HEK293 (cell line): ENCODE data around the gene MRO.

Experiments
- BCL11B ChIP-seq: fragments of 450-650 bp; formaldehyde crosslinking; IDR thresholded peaks from 2 replicates; pipeline ENCODE4 v1.5.1; 2016; ENCODE audit warnings: low read depth, missing biosample characterization, missing genetic modification characterization
- GFI1B ChIP-seq: fragments of 450-650 bp; formaldehyde crosslinking; IDR thresholded peaks from 2 replicates; pipeline ENCODE4 v1.5.1; 2016; ENCODE audit warnings: missing biosample characterization, missing genetic modification characterization
- GLI2 ChIP-seq: fragments of 450-650 bp; formaldehyde crosslinking; IDR thresholded peaks from 2 replicates; pipeline ENCODE4; 2017; ENCODE audit warnings: missing biosample characterization, missing genetic modification characterization, low read depth, borderline replicate concordance
- GLIS1 ChIP-seq: fragments of 450-650 bp; formaldehyde crosslinking; IDR thresholded peaks from 2 replicates; pipeline ENCODE4 v1.5.1; 2016; ENCODE audit warnings: missing biosample characterization, missing genetic modification characterization
- HIC1 ChIP-seq: fragments of 450-650 bp; formaldehyde crosslinking; IDR thresholded peaks from 2 replicates; pipeline ENCODE4 v1.5.1; 2016; ENCODE audit warnings: missing biosample characterization, missing genetic modification characterization
- SCRT2 ChIP-seq: fragments of 450-650 bp; formaldehyde crosslinking; IDR thresholded peaks from 2 replicates; pipeline ENCODE4 v1.5.1; 2016; ENCODE audit warnings: missing biosample characterization, missing genetic modification characterization
- SP2 ChIP-seq: fragments of 450-650 bp; formaldehyde crosslinking; IDR thresholded peaks from 2 replicates; pipeline ENCODE4 v1.5.1; 2016; ENCODE audit warnings: missing biosample characterization, missing genetic modification characterization
- TRIM28 ChIP-seq: IDR thresholded peaks from 2 replicates; pipeline ENCODE4 v1.6.1; 2011; ENCODE audit warnings: low read length, control low read depth, borderline replicate concordance
- YY2 ChIP-seq: fragments of 450-650 bp; formaldehyde crosslinking; IDR thresholded peaks from 2 replicates; pipeline ENCODE4 v1.5.1; 2016; ENCODE audit warnings: missing biosample characterization, missing genetic modification characterization
- ZFP37 ChIP-seq: fragments of 450-650 bp; formaldehyde crosslinking; IDR thresholded peaks from 2 replicates; pipeline ENCODE4 v1.5.1; 2016; ENCODE audit warnings: missing biosample characterization, missing genetic modification characterization
- ZNF16 ChIP-seq: fragments of 450-650 bp; formaldehyde crosslinking; IDR thresholded peaks from 2 replicates; pipeline ENCODE4 v1.5.1; 2016; ENCODE audit warnings: low read depth, missing biosample characterization, missing genetic modification characterization
- ZNF248 ChIP-seq: fragments of 450-650 bp; formaldehyde crosslinking; IDR thresholded peaks from 2 replicates; pipeline ENCODE4 v1.5.1; 2017; ENCODE audit warnings: missing biosample characterization, missing genetic modification characterization
- ZNF324 ChIP-seq: fragments of 450-650 bp; formaldehyde crosslinking; IDR thresholded peaks from 2 replicates; pipeline ENCODE4 v1.5.1; 2016; ENCODE audit warnings: missing biosample characterization, missing genetic modification characterization
- ZNF404 ChIP-seq: fragments of 450-650 bp; formaldehyde crosslinking; IDR thresholded peaks from 2 replicates; pipeline ENCODE4 v1.5.1; 2017; ENCODE audit warnings: missing biosample characterization, missing genetic modification characterization
- ZNF433 ChIP-seq: fragments of 450-650 bp; formaldehyde crosslinking; IDR thresholded peaks from 2 replicates; pipeline ENCODE4 v1.5.1; 2016; ENCODE audit warnings: missing biosample characterization, missing genetic modification characterization, low read depth
- ZNF561 ChIP-seq: fragments of 450-650 bp; IDR thresholded peaks from 2 replicates; pipeline ENCODE4 v1.5.1; 2018; ENCODE audit warnings: missing biosample characterization, missing genetic modification characterization, borderline replicate concordance
- ZNF585B ChIP-seq: fragments of 450-650 bp; formaldehyde crosslinking; IDR thresholded peaks from 2 replicates; pipeline ENCODE4 v1.5.1; 2016; ENCODE audit warnings: missing biosample characterization, missing genetic modification characterization
- ZNF654 ChIP-seq: fragments of 450-650 bp; formaldehyde crosslinking; IDR thresholded peaks from 2 replicates; pipeline ENCODE4 v1.5.1; 2016; ENCODE audit warnings: low read depth, missing biosample characterization, missing genetic modification characterization
- ZNF701 ChIP-seq: fragments of 450-650 bp; formaldehyde crosslinking; IDR thresholded peaks from 2 replicates; pipeline ENCODE4 v1.5.1; 2016; ENCODE audit warnings: missing biosample characterization, missing genetic modification characterization
- ZNF747 ChIP-seq: fragments of 450-650 bp; formaldehyde crosslinking; IDR thresholded peaks from 2 replicates; pipeline ENCODE4 v1.5.1; 2016; ENCODE audit warnings: missing biosample characterization, missing genetic modification characterization
- ZNF76 ChIP-seq: fragments of 450-650 bp; formaldehyde crosslinking; IDR thresholded peaks from 2 replicates; pipeline ENCODE4; 2016; ENCODE audit warnings: low read depth, missing biosample characterization, missing genetic modification characterization, borderline replicate concordance
- ZNF785 ChIP-seq: fragments of 450-650 bp; formaldehyde crosslinking; IDR thresholded peaks from 2 replicates; pipeline ENCODE4 v1.5.1; 2016; ENCODE audit warnings: missing biosample characterization, missing genetic modification characterization
- ZNF791 ChIP-seq: fragments of 450-650 bp; formaldehyde crosslinking; IDR thresholded peaks from 2 replicates; pipeline ENCODE4 v1.5.1; 2016; ENCODE audit warnings: missing biosample characterization, missing genetic modification characterization
- ZNF843 ChIP-seq: fragments of 450-650 bp; formaldehyde crosslinking; IDR thresholded peaks from 2 replicates; pipeline ENCODE4 v1.5.1; 2016; ENCODE audit warnings: missing biosample characterization, missing genetic modification characterization
- TF ChIP-seq, protein P1 (sequence below): fragments of 450-650 bp; formaldehyde crosslinking; IDR thresholded peaks from 2 replicates; pipeline ENCODE4; 2016; ENCODE audit warnings: missing biosample characterization, missing genetic modification characterization
- TF ChIP-seq, protein P2 (sequence below): fragments of 450-650 bp; IDR thresholded peaks from 2 replicates; pipeline ENCODE4 v1.5.1; 2018; ENCODE audit warnings: missing biosample characterization, missing genetic modification characterization
- TF ChIP-seq, protein P3 (sequence below): fragments of 450-650 bp; formaldehyde crosslinking; conservative IDR thresholded peaks from 2 replicates; pipeline ENCODE4 v1.5.1; 2016; ENCODE audit warnings: low read depth, missing biosample characterization, missing genetic modification characterization
- TF ChIP-seq, protein P4 (sequence below): fragments of 450-650 bp; formaldehyde crosslinking; IDR thresholded peaks from 2 replicates; pipeline ENCODE4 v1.5.1; 2016; ENCODE audit warnings: missing biosample characterization, missing genetic modification characterization
- TF ChIP-seq, protein P5 (sequence below): fragments of 450-650 bp; formaldehyde crosslinking; IDR thresholded peaks from 2 replicates; pipeline ENCODE4 v1.5.1; 2016; ENCODE audit warnings: missing biosample characterization, missing genetic modification characterization, borderline replicate concordance

Gene MRO

GRCh38 chr18:50836521-50836957, 16.7 kb upstream of the MRO start (continued):
- TF ChIP-seq GLIS1 (tag by site-specific recombination) = peak; percentile 55; the same call in 1 of the 2 replicates
- 0 out of 2 replicates have a peak, but pooled peaks have one; percentile 31 for TF ChIP-seq ZNF324 (tag by site-specific recombination)
- no peak for TF ChIP-seq ZNF585B (tag by site-specific recombination)
- TF ChIP-seq, protein P1, sequence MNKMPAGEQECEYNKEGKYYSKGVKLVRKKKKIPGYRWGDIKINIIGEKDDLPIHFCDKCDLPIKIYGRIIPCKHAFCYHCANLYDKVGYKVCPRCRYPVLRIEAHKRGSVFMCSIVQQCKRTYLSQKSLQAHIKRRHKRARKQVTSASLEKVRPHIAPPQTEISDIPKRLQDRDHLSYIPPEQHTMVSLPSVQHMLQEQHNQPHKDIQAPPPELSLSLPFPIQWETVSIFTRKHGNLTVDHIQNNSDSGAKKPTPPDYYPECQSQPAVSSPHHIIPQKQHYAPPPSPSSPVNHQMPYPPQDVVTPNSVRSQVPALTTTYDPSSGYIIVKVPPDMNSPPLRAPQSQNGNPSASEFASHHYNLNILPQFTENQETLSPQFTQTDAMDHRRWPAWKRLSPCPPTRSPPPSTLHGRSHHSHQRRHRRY (tag by site-specific recombination) = no peak
- no peak for TF ChIP-seq ZNF16 (tag by site-specific recombination)
- TF ChIP-seq ZNF248 (tag by site-specific recombination) = no peak
- TF ChIP-seq ZNF843 (tag by site-specific recombination) = 0 out of 2 replicates have a peak, but pooled peaks have one; percentile 49
- TF ChIP-seq, protein P2, sequence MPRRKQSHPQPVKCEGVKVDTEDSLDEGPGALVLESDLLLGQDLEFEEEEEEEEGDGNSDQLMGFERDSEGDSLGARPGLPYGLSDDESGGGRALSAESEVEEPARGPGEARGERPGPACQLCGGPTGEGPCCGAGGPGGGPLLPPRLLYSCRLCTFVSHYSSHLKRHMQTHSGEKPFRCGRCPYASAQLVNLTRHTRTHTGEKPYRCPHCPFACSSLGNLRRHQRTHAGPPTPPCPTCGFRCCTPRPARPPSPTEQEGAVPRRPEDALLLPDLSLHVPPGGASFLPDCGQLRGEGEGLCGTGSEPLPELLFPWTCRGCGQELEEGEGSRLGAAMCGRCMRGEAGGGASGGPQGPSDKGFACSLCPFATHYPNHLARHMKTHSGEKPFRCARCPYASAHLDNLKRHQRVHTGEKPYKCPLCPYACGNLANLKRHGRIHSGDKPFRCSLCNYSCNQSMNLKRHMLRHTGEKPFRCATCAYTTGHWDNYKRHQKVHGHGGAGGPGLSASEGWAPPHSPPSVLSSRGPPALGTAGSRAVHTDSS (tag by site-specific recombination) = no peak
- TF ChIP-seq, protein P3, sequence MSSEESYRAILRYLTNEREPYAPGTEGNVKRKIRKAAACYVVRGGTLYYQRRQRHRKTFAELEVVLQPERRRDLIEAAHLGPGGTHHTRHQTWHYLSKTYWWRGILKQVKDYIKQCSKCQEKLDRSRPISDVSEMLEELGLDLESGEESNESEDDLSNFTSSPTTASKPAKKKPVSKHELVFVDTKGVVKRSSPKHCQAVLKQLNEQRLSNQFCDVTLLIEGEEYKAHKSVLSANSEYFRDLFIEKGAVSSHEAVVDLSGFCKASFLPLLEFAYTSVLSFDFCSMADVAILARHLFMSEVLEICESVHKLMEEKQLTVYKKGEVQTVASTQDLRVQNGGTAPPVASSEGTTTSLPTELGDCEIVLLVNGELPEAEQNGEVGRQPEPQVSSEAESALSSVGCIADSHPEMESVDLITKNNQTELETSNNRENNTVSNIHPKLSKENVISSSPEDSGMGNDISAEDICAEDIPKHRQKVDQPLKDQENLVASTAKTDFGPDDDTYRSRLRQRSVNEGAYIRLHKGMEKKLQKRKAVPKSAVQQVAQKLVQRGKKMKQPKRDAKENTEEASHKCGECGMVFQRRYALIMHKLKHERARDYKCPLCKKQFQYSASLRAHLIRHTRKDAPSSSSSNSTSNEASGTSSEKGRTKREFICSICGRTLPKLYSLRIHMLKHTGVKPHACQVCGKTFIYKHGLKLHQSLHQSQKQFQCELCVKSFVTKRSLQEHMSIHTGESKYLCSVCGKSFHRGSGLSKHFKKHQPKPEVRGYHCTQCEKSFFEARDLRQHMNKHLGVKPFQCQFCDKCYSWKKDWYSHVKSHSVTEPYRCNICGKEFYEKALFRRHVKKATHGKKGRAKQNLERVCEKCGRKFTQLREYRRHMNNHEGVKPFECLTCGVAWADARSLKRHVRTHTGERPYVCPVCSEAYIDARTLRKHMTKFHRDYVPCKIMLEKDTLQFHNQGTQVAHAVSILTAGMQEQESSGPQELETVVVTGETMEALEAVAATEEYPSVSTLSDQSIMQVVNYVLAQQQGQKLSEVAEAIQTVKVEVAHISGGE = no peak
- no peak for TF ChIP-seq ZNF747 (tag by site-specific recombination)
- TF ChIP-seq GLI2 (tag by site-specific recombination) = 0 out of 2 replicates have a peak, but pooled peaks have one; percentile 11
- TF ChIP-seq ZNF701 (tag by site-specific recombination) = no peak
- peak; percentile 54; the same call in 1 of the 2 replicates for TF ChIP-seq HIC1
- no peak for TF ChIP-seq SP2
- no peak for TF ChIP-seq SCRT2
- no peak for TF ChIP-seq ZNF433 (tag by site-specific recombination)
- no peak for TF ChIP-seq ZNF785
- TF ChIP-seq ZNF791 (tag by site-specific recombination) = no peak
- TF ChIP-seq YY2 = 0 out of 2 replicates have a peak, but pooled peaks have one; percentile 51
- TF ChIP-seq BCL11B = no peak
- TF ChIP-seq, protein P4, sequence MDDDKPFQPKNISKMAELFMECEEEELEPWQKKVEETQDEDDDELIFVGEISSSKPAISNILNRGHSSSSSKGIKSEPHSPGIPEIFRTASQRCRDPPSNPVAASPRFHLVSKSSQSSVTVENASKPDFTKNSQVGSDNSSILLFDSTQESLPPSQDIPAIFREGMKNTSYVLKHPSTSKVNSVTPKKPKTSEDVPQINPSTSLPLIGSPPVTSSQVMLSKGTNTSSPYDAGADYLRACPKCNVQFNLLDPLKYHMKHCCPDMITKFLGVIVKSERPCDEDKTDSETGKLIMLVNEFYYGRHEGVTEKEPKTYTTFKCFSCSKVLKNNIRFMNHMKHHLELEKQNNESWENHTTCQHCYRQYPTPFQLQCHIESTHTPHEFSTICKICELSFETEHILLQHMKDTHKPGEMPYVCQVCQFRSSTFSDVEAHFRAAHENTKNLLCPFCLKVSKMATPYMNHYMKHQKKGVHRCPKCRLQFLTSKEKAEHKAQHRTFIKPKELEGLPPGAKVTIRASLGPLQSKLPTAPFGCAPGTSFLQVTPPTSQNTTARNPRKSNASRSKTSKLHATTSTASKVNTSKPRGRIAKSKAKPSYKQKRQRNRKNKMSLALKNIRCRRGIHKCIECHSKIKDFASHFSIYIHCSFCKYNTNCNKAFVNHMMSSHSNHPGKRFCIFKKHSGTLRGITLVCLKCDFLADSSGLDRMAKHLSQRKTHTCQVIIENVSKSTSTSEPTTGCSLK (tag by site-specific recombination) = no peak
- no peak for TF ChIP-seq TRIM28
- no peak for TF ChIP-seq ZNF654 (tag by site-specific recombination)
- TF ChIP-seq ZNF561 (tag by site-specific recombination) = no peak
- TF ChIP-seq ZFP37 (tag by site-specific recombination) = no peak
- no peak for TF ChIP-seq ZNF404
- 0 out of 2 replicates have a peak, but pooled peaks have one; percentile 20 for TF ChIP-seq ZNF76 (tag by site-specific recombination)
- TF ChIP-seq, protein P5, sequence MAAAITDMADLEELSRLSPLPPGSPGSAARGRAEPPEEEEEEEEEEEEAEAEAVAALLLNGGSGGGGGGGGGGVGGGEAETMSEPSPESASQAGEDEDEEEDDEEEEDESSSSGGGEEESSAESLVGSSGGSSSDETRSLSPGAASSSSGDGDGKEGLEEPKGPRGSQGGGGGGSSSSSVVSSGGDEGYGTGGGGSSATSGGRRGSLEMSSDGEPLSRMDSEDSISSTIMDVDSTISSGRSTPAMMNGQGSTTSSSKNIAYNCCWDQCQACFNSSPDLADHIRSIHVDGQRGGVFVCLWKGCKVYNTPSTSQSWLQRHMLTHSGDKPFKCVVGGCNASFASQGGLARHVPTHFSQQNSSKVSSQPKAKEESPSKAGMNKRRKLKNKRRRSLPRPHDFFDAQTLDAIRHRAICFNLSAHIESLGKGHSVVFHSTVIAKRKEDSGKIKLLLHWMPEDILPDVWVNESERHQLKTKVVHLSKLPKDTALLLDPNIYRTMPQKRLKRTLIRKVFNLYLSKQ (tag by site-specific recombination) = no peak
- 0 out of 2 replicates have a peak, but pooled peaks have one; percentile 25 for TF ChIP-seq GFI1B
